SKM-1 treated with dmso at 0.1 percent for 144 hours (cell line): ENCODE data around the gene L2HGDH.
A peak's percentile ranks its signal among the peaks of the same experiment; 100 is the strongest.

Experiments
- DNase-seq: peaks from one replicate; lab custom pipeline; 2025; ENCODE audit not compliant: unreplicated experiment; lab: John Stamatoyannopoulos, UW

Gene L2HGDH

DNA sequence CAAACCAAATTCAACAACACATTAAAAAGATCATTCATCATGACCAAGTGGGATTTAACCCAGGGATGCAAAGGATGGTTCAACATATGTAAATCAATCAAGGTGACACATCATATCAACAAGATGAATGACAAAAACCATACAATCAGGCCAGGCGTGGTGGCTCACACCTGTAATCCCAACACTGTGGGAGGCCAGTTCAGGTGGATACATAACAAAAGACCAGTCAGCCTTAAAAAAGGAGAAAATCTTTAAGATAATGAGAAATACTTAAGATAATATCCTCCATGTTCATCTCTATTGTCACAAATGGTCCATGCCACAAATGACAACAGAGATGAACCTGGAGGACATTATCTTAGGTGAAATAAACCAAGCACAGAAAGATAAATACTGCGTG lies 12.4 kb downstream of the L2HGDH start:
- DNase-seq: no peak

DNA sequence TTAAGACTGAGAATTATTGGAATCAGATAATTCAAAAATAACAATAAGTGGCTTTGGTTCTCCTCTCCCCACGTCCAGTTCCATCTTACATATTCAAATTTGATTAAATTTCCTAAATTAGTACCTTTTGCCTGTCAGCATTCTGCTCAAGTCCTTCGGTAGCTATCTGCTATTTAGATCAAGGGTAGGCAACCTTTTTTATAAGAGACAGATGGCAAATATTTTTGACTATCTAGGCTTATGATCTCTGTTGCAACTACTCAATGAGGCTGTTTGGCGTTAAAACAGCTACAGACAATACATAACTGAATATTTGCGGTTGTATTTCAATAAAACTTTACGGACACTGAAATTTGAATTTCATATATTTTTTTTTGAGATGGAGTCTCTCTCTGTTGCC lies 21.7 kb downstream of the L2HGDH start:
- no peak for DNase-seq

DNA sequence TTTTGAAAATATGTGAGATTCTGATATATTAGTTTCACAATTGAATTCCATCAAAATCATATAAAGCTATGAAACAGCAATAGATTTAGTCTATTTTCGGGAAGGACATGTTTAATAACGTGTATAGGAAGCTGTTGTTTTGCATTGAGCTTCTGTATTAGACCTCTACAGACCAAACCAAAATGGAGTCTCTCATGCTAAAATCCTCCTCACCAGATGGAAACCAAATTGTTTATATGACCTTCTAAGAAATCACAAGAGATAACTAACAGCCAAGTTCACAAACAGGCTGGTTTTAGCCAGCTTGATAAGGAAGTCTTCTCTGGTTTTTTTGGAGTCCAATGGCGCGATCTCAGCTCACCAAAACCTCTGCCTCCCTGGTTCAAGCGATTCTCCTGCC lies 23.9 kb downstream of the L2HGDH start:
- no peak for DNase-seq

DNA sequence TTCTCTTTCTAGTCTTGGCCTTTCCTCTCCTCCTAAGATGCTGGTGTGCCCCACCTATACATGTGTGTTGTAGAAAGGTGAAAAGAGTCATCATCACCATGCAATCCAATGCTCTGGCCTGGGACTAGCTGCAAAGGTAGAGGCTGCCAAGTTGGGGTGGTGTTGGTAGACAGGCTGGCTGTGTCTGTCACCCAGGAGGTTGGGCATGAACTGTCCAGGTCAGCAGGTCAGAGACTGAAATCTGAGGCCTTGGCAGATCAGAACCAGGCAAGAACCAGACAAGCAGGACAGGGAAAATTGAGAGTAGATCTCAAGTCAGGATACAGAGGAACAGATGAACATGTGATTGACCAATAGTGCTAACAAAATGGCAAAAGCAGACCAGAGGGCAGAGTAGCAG lies 26.2 kb downstream of the L2HGDH start:
- no peak for DNase-seq

DNA sequence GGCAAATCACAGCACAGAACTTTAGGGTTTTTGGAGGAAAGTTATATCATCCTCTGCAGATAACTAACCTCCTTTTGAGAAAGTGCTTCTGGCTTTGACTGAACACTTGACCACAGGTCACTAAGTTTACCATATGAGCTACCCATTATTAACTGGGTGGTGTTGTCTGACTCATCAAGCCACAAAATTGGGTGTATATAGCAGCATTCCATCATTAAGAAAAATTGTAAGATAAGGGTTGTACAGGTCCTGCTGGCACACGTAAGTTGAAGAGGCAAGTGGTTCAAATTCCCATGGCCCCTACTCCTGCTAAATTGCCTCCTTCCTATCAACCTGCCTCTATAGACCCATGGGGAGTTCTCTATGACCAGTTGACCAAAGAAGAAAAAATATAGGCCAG lies 39.5 kb downstream of the L2HGDH start:
- DNase-seq: no peak

- DNase-seq: no peak
Measured at GRCh38 chr14:50270932-50271331, 41.1 kb downstream of the L2HGDH start.

GRCh38 chr14:50265029-50265428 lies 47.0 kb downstream of the L2HGDH start:
- DNase-seq: no peak

DNA sequence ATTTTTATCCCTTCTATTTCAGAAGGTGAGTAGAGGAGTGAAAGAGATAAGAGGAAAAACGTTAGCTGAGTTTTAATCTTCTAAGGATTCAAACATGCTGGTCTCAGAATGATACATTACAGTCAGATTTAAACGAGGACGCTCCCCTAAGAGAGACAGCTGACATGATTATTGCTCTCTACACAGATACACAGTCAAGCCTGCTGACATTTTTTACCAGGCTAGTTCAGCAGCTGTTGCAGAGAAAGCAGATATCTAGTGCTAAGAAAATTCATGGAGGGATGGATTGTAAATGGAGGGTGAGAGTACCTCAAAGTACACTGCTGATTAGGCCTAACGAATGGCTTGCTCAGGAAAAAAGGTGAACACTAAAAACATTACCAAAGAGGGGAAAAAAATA lies 48.7 kb downstream of the L2HGDH start:
- DNase-seq: no peak

DNA sequence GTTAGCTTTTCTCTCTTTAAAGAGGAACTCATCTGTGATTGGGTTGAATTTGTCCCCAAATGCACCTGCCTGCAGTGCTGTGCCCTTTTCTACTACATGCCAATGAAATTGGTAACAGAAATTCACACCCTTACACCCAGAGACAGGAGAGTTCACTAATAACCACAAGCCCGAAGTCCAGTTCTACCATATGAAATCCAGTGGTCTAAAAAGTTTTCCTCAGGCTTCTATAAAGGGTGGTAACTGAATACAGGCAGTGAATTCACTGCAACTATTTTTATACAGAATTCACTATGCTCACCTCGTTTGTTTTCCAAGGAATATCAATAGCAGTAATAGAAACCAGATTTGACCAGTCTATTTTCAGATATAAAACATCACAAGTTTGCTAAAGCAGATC lies 49.2 kb downstream of the L2HGDH start:
- DNase-seq: no peak

DNA sequence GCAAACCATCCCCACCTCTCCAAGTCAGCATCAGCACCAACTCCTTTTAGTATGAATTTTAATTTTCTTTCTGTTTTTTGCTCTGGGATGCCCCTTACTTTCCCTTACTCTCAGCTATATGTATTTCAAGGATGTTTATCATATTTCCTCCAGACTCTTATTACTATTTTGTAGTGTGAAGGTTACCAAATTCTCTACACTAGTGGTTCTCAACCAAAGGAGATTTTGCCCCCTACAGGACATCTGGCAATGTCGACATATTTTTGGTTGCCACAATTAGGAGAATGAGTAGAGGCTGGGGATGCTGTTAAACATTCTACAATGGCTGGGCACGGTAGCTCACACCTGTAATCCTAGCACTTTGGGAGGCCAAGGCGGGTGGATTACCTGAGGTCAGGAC lies 51.5 kb downstream of the L2HGDH start:
- no peak for DNase-seq

- DNase-seq: no peak
Measured at GRCh38 chr14:50260072-50260471, 52.0 kb downstream of the L2HGDH start.

DNA sequence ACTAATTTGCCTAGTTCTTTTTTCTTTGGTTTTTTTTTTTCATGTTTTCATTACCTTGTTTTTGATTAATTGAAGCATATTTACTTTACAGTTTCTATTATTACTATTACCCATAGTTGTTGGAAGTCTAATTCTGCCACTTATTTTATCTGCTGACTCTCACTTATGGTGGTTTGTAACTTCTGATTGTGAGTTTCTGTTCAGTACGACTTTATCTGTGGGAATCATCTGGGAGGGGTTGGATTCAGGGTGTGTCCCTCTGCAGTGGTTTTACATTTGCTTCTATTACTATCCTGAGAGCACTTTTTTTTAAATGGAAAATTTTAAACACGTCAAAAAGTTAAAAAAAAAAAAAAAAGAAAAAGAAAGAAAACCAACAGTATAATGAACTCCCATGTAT lies 54.3 kb downstream of the L2HGDH start:
- no peak for DNase-seq

GRCh38 chr14:50254248-50254647 lies 57.8 kb downstream of the L2HGDH start:
- no peak for DNase-seq

- DNase-seq: no peak
Measured at GRCh38 chr14:50249136-50249775, 62.8 kb downstream of the L2HGDH start.

GRCh38 chr14:50247245-50247644 lies 64.8 kb downstream of the L2HGDH start:
- DNase-seq: no peak

DNA sequence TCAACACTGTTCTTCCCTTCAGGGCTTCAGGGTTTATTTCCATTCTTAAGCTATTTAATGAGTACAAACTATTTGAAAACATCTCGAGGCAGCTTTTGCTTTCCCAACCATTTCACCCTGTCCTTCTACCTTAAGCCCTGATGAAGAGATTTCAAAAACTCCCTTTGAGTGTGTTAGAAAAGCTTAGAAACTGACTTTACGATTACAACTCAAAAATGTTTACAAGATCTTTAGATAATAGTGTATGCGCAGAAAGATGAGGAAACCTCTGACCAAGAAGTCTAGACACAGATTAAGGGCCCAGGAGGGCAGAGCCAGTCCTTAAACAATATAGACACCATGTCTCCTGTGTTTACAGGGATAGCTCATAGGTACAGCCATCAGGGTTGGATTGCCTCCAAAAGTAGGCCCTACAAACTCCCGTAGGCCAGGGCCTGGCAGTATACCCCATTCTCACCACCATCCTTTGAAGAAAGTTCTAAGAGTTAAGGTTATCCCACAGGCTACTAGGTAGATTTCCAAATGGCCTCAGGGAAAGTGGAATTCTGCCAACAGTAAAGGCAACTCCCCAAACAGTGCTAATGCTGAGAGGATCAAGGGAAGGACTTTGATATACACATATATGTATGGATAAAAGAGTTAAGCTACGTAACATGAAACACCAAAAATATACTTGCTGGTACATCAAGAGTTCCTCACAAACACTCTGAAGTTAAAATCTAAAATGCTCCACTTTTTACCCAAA lies 69.3 kb downstream of the L2HGDH start:
- DNase-seq: no peak

DNA sequence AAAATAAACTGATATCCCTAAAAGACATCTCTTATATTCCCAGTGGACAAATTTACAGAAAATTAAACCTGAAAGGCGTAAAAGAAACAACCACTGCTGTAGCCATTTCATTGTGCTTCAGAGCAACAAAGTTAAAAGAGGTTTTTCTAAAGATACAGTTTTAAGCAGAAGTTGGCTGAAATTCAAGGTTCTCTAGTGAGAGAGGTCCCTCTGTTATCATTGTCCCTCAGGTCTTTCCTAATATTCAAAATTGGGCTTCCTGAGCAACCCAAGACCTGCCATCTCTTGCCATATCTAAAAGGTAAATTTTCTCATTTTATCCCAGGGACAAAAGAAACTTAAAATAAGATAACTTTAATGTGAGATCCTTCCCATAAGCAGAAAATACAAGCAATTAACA lies 69.9 kb downstream of the L2HGDH start:
- no peak for DNase-seq

- DNase-seq: peak; percentile 54
Measured at GRCh38 chr14:50237427-50237826, 74.6 kb downstream of the L2HGDH start.

GRCh38 chr14:50233951-50234250 lies 78.1 kb downstream of the L2HGDH start:
- DNase-seq: no peak

GRCh38 chr14:50233166-50233950 lies 78.7 kb downstream of the L2HGDH start:
- DNase-seq: no peak

- DNase-seq: no peak
Measured at GRCh38 chr14:50232276-50232642, 79.8 kb downstream of the L2HGDH start.

DNA sequence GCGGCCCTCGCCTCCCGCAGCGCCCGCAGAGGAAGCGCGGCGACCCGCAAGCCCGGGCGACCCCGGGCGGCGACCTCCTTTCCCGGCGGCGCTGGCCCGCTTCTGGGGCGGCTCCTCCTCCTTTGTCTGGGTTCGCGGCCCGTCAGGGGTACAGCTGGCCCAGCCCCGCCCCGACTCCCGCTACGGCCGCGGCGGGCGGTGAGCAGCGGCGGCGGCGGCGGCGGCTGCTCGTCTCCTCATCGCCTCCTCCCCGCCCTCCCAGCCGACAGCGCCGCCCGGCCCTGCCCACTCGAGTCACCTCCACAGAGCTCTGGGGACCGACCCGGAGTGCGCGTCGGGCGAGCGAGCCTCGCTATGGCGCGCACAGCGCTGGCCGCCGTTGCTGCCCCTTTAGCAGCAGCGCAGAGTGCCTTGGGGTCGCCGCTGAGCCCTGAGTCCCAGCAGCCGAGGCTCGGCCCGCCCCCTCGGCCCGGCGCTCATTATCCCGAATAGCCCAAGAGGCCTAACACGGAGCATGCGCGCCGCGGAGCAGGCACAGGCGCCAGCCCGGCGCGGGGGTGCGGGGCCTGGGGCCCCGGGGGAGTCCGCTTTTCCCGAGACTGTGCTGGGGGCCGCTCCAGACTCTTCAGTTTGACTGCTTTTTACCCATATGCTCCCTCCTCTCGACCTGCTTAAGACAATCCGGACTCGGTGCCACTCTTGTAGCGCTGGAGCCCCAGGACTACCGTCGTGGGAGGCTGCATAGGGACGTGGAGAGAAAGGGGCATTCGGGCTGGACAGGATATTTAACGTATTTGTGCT lies 80.4 kb downstream of the L2HGDH start, which contains the start of gene SOS2:
SOS2 (minus strand) TSS at position 104 of the 801 bp plus-strand sequence. CDS start 295 bp downstream, outside the sequence.
- DNase-seq: peak; percentile 30
